DND-41 (cell line): ENCODE measurements around the gene TOX3.

Experiments
- CTCF ChIP-seq: IDR thresholded peaks from 2 replicates; pipeline ENCODE4 v1.5.1; 2012; ENCODE audit warnings: borderline replicate concordance, low read length, moderate library complexity, mild to moderate bottlenecking; ENCODE audit not compliant: poor library complexity, severe bottlenecking; ENCODE audit errors: extremely low read depth
- EZH2 ChIP-seq: IDR thresholded peaks from 3 replicates; pipeline ENCODE4 v1.6.1; 2012; ENCODE audit warnings: borderline replicate concordance, low read depth, mild to moderate bottlenecking, moderate library complexity, low read length, inconsistent platforms; ENCODE audit not compliant: severe bottlenecking

- TF ChIP-seq EZH2, result no peak
- no peak for TF ChIP-seq CTCF
Observed at GRCh38 chr16:52487849-52488457, 59.0 kb downstream of the TOX3 start.
